GM21717 (cell line): ENCODE results near the gene ETF1.

ENCODE experiments used
- ATAC-seq: cut with Tn5 transposase; IDR thresholded peaks from one replicate; pipeline ENCODE4 v1.9.1; 2021; ENCODE audit warnings: mild to moderate bottlenecking, moderate library complexity; ENCODE audit not compliant: unreplicated experiment

Gene ETF1

DNA sequence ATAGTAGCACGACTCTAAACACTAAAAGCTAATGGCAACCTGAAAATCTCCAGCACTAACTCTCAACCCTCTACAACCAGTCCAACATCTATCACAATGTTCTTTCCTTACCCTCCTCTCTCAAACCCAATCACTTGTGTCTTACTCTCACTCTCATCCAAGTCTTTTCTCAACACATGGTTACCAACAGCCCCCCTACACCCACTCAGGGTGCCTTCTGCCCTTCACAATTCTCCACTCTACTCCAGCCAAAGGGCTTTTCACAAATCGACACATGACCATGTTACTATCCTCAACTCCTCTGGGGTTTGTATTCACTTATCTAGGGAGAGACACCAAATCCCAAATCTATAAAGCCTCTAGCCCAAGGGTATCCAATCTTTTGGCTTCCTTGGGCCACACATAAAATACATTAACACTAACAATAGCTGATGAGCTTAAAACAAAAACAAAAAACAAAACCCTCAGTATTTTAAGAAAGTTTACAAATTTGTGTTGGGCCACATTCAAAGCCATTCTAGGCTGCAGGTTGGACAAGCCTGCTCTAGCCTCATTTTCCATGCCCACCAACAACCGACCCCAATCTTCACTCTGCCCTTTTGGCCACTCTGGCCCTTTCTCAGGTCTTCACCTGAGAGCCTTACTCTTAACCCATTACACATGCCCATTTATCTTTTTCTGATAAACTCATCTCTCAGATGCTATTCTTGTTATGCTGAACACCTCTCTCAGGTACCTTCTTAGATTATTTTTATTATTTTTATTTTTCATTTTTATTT lies 20.5 kb upstream of the ETF1 start:
- ATAC-seq, result no peak

DNA sequence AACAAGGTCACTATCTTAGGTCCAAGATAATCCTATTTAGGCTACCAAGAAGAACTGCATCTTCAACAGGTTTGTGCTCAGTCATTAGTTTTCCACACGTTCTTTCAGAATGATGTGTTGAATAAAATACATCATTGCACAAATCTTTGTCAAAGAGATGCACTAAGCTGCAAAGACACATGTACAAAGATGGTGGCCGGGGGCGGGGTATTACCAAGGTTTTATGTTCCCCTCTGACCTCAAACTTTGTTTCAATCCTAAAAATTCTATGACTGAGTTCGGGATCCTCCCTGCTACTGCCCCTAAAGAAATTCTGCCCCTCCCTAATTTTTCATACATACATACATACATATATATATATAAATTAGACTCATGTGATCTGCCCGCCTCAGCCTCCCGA lies 17.9 kb upstream of the ETF1 start:
- no peak for ATAC-seq

- ATAC-seq, result no peak
Observed at GRCh38 chr5:138559937-138560336, 16.9 kb upstream of the ETF1 start.

DNA sequence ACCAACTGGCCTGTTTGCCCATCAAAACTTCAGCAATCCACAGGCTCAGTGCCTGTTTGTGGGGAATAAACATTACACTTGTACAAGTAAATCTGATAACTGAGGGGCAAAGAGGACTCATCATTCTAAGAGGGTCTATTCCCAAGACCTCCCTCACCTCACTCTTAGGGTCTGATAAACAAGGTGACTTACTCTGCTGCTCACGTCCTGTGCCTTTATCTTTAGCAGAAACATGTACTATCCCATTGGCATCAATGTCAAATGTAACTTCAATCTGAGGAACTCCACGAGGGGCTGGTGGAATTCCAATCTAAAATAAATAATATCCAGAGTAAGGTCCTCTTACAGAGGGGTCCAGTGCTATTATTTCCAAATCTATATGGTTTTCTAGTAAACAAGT lies 14.6 kb upstream of the ETF1 start:
- no peak for ATAC-seq

- ATAC-seq, result no peak
Observed at GRCh38 chr5:138554143-138554542, 11.1 kb upstream of the ETF1 start.

- no peak for ATAC-seq
Observed at GRCh38 chr5:138553437-138554095, 10.5 kb upstream of the ETF1 start.

DNA sequence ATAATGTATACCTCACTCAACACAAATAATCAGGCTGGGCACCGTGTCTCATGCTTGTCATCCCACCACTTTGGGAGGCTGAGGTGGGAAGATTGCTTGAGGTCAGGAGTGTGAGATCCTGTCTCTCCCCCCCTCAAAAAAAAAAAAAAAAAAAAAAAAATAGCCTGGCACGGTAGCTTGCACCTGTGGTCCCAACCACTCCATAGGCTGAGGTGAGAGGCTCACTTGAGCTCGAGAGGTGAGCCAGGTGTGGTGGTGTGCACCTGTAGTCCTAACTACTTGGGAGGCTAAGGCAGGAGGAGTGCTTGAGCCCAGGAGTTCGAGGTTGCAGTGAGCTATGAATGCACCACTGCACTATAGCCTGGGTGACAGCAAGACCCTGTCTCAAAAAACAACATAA lies 9.6 kb upstream of the ETF1 start:
- ATAC-seq, result no peak

GRCh38 chr5:138549414-138549813 lies 6.4 kb upstream of the ETF1 start:
- no peak for ATAC-seq

GRCh38 chr5:138545919-138546562 lies 3.0 kb upstream of the ETF1 start:
- ATAC-seq, result no peak

DNA sequence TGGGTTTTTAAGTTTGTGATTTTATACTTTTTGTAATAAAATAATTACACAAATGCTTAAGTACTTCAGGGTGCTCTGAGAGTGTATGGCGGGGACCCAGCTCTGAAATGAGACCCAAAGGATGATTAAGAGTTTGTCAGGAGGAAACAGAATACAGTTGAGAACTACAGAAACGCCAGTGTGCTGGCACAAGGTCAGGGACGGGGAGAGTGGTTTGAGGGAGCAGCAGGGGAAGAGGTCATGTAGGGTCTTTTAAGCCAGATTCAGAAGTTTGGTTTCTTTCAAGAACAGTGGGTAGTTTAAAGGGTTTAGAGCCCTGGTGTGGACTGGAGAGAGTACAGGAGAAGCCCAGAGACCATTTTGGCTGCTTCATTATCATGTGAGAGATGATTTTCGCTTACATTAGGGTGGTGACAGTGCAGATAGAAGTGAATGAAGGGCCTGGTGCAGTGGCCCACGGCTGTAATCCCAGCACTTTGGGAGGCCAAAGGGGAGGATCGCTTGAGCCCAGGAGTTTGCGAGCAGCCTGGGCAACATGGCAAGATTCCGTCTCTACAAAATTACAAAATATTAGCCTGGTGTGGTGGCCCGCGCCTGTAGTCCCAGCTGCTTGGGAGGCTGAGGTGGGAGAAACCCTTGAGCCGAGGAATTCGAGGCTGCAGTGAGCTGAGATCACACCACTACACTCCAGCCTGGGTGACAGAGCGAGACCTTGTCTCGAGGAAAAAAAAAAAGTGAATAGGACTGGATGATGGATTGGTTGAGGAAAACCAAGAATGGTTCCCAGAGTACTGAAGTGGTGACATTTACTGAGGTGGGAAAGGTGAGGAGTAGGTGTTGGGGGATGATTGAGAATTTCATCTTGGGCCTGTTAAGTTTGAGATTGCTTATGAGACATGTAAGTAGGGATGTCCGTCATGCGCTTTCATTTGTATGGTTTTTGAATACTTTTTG lies 1.4 kb upstream of the ETF1 start:
- ATAC-seq, result no peak

GRCh38 chr5:138543730-138544104 lies 681 bp upstream of the ETF1 start:
- peak; percentile 51 for ATAC-seq

GRCh38 chr5:138542180-138542955 lies 668 bp downstream of the ETF1 start:
- no peak for ATAC-seq

GRCh38 chr5:138541511-138542179 lies 1.4 kb downstream of the ETF1 start:
- no peak for ATAC-seq

DNA sequence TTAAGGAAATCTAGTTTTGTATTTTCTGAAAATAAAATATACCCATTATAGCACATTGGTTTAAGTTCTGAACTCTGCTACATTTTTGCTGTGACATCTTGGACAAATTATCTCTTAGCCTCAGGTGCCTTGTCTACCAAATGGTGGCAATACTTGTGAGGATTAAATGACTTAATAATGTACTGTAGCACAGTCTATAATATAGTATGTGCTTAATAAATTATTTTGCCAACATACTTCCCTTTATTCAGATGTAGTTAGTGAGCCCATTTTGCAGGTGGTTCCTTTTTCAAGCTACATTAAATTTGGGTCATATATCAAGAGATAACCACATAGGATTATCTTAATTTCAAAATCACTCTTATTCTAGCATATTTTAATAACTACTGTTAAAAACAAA lies 3.2 kb downstream of the ETF1 start:
- no peak for ATAC-seq

DNA sequence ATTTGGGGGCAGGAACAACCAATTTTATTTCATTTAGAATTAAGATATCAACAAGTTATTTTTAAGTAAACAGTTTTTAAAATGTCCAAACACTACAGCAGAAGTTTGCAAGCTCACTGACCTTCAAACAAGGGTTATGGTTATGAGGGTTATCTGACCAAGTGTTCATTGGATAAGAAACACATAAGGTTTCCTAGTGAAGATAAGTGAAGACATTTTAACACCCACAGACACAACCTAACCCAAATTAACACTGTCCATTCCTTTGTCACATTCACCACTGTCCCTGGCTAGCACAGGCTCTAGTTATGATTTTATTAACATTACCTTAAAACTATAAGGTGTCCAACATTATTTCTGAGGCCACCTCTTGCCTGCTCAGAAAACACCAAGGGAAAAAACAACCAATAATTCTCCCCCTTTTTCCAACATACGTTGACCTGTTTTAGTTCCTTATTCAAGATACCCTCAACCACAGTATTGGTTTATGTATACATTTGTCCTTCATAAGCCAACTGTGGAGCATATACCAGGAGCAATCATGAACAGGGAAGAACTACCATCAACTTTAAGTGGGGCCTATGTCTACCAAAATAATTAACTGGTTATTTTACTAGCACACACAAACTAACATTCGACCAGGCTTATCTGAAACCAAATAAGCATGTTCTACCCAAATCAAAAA lies 4.0 kb downstream of the ETF1 start:
- ATAC-seq, result no peak

DNA sequence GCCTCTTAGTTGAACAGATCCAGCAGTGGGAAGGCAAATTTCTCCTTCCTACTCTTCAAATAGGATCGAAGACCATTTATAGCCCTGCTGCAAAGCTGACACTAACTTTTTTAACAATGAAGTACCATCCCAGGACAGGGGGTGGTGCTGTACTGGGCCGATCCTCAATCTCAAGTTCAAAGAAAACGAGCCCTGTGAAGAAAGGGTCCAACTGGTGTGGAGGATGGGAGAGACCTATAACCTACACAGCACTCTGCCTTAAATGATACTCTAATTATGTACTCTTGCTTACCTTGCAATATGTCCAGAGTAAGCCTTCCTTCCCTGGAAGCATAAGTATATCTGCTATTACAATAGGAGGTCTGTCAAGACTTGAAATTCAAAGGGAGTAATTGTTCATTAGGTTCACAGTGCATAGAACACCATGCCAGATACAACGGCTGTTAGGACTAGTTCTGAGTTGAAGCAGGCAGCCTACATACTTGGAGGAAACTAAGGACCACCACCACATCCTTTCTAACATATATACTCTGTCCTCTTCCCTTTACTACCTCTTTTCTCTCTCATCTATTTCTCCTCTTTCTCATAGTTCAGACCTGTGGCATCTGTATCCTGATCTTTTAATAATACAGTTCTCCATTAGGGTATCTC lies 6.2 kb downstream of the ETF1 start:
- no peak for ATAC-seq

GRCh38 chr5:138536215-138536614 lies 6.8 kb downstream of the ETF1 start:
- no peak for ATAC-seq
